HG03095 (cell line): ENCODE data around the gene PDE4D.

ENCODE experiments used
- ATAC-seq: cut with Tn5 transposase; IDR thresholded peaks from one replicate; pipeline ENCODE4 v1.9.1; 2021; ENCODE audit warnings: moderate library complexity; ENCODE audit not compliant: unreplicated experiment

Gene PDE4D

DNA sequence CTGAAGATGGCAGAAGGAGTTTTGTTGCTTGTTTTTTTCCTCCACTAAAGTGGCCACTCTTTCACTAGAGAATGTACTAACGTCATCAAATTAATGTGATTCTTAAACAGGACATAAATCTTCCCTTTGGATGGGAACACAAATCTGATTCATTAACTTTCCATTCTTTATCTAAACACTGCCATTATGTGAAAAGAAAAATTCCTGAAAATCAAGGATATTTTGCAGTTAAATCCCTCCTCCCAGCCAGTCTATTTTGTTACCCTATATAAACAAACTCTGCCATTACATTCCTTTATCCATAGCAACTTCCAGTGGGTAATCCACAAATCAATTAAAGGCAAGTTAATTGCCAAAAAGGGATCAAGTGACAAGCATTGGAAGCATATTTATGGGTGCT lies 546.5 kb downstream of the PDE4D start:
- no peak for ATAC-seq

- no peak for ATAC-seq
Observed at GRCh38 chr5:59346514-59346913, 547.0 kb downstream of the PDE4D start.

DNA sequence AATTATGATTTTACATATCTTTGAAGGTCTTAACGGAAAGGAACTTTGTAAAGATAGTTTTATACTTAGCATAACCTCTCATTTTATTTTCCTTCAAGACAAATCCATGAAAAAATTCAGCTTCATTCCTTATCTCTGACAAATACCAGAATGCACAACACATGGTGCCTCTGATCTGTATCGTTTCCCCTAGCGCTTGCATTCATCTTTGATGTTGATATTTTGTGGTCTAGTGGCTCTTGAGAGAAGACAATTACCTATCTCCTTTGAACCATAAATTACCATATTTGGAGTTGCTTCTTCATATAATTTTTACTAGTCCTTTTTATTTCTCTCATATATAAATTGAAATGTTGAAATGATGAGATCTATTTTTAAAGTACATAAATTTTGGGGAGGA lies 551.3 kb downstream of the PDE4D start:
- no peak for ATAC-seq

- no peak for ATAC-seq
Observed at GRCh38 chr5:59341760-59342159, 551.8 kb downstream of the PDE4D start.

GRCh38 chr5:59341155-59341554 lies 552.4 kb downstream of the PDE4D start:
- no peak for ATAC-seq

- no peak for ATAC-seq
Observed at GRCh38 chr5:59340637-59341036, 552.9 kb downstream of the PDE4D start.

- ATAC-seq: no peak
Observed at GRCh38 chr5:59337240-59337639, 556.3 kb downstream of the PDE4D start.

DNA sequence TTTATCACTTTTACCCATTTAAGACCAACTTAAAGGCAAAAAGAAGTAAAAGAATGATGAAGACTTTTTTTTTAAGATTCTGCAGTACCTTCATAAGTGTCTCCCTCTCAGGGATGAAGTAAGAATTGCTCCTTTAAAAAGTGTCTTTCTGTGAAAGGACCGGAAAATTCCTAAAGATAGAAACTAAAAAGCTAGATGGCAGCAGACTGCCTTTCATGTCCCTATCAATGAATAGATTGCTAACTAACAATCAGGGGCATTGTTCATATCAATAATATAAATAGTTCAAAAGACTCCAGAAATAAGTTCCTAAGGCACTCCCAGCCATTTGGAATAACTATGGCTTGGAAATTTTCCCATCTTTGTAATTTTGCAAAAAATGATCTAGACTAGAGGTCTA lies 558.0 kb downstream of the PDE4D start:
- ATAC-seq: no peak

DNA sequence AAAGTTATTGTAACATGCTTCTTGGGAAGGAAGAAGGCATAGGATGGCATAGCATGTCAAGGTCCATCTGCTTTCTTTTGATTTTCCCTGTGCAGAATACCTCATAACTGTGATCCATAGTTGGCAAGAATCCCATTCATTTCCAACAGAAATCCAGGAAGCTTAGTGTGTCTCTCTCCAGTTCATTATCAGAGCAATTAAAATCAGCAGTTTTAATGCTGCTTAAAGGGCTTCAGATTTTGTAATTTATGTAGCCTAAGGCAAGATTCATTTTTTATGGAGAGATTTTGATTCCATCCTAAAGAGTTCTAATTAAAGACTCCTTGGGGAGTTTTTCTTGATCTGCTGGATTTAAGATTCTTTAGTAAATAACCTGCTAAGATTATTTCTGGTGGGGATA lies 560.1 kb downstream of the PDE4D start:
- no peak for ATAC-seq

- ATAC-seq: no peak
Observed at GRCh38 chr5:59332236-59332973, 561.1 kb downstream of the PDE4D start.

DNA sequence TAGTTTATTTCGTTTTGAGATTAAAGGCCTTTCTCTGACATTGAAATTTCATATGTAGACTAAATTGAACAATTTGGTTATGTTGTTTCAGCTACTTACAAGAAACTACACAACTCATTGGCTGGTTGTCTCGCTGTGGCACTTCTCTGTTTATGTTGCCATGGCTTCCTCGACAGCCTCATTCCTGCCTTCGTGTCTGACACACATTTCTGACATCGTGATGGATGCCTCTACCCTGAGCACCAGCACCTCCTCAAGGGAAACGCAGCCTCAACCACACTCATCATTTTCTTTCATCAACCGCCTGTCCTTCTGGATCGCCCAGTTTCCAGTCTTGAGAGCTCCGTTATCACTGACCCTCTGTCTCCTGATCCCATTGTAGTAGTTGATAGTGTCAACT lies 562.8 kb downstream of the PDE4D start:
- no peak for ATAC-seq

GRCh38 chr5:59328709-59329296 lies 564.7 kb downstream of the PDE4D start:
- no peak for ATAC-seq

- ATAC-seq: no peak
Observed at GRCh38 chr5:59327191-59327980, 566.1 kb downstream of the PDE4D start.

DNA sequence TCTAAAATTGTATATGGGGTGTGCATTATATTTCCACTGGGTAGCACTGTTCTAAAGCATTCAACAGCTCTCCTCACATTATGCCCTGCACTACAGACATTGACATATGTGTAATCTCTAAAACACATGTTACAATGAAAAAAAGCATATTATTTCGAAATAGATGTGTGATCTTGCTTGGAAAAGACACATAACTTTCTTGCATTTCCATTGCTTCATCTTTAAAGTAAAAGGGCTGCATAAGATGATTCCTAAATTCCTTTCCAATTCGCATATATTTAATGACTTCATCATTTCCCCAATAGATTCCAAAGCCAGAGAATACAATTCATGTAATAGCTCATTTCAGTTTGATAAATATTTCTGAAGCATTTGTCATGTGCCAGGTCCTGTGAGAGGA lies 566.9 kb downstream of the PDE4D start:
- no peak for ATAC-seq

GRCh38 chr5:59325070-59325469 lies 568.5 kb downstream of the PDE4D start:
- no peak for ATAC-seq

GRCh38 chr5:59322894-59323293 lies 570.6 kb downstream of the PDE4D start:
- no peak for ATAC-seq

GRCh38 chr5:59322058-59322457 lies 571.5 kb downstream of the PDE4D start:
- ATAC-seq: no peak

DNA sequence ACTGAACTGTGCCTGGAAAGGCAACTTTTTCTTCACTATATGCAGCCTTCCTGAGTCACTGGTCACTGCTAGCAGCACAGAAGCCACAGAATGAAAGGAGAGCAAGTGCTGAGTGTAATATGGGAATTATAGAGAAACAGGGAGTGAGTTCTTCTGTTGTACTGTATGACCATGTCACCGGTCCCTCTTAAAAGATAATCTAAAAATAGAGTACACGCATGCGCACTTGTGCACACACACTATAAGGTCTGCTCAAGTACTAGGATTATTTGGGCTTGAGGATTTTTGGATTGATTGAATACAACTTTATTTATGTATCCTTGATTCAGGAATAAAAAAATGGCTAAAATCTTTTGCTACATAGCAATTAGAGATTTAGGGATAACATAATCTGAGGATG lies 571.9 kb downstream of the PDE4D start:
- no peak for ATAC-seq

- ATAC-seq: no peak
Observed at GRCh38 chr5:59320420-59320819, 573.1 kb downstream of the PDE4D start.

- ATAC-seq: no peak
Observed at GRCh38 chr5:59319250-59319649, 574.3 kb downstream of the PDE4D start.

- ATAC-seq: no peak
Observed at GRCh38 chr5:59317774-59318205, 575.7 kb downstream of the PDE4D start.
